ENCODE data around the gene CTSA.

The CTSA gene

DNA sequence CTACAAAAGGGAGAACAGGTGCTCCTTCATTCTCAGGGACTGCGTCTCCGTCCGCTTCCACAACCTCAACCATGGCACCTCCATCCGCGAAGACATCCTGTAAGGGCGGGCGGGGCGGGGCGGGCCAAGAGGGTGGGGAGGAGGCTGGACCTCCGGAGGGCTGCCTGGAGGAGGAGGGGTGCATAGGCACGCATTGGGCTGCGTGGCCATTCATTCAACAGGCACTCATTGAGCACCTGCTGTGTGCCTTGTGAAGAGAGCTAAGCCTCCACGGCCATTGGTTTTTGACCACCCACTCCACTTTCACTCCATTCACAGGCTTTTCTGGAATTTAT, 33.3 kb upstream of the CTSA start:
- TF ChIP-seq GATA3 (IDR thresholded peaks at IDR 0.05; ENCODE audit: low read depth, low read length) (no peak), GATA2 (IDR thresholded peaks at IDR 0.05; ENCODE audit: low read depth, low read length) (no peak)

DNA sequence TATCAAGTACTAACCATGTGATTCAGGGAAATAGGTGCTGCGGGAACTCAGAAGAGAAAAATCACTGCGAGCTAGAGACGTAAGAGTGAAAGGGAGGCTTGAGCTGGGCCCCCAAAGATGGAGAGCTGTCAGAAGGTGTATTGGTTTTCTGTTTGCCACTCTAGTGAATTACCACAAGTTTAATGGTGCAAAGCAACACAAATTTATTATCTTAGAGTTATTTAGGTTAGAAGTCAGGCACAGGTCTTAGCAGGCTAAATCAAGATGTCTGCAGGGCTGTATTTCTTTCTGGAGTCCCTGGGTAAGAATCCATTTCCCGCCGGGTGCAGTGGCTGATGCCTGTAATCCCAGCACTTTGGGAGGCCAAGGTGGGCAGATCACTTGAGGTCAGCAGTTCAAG, 31.2 kb upstream of the CTSA start:
- TF ChIP-seq GATA2 (IDR thresholded peaks at IDR 0.05; ENCODE audit: low read depth, low read length): no peak
- TF ChIP-seq GATA3 (IDR thresholded peaks at IDR 0.05; ENCODE audit: low read depth, low read length): no peak

GRCh38 chr20:45860560-45861220, 30.4 kb upstream of the CTSA start:
- TF ChIP-seq GATA2 (IDR thresholded peaks at IDR 0.05; ENCODE audit: low read depth, low read length) (no peak), GATA3 (IDR thresholded peaks at IDR 0.05; ENCODE audit: low read depth, low read length) (no peak)

GRCh38 chr20:45861221-45862075, 29.7 kb upstream of the CTSA start:
- no peak for TF ChIP-seq GATA3 (IDR thresholded peaks at IDR 0.05; ENCODE audit: low read depth, low read length)
- no peak for TF ChIP-seq GATA2 (IDR thresholded peaks at IDR 0.05; ENCODE audit: low read depth, low read length)

DNA sequence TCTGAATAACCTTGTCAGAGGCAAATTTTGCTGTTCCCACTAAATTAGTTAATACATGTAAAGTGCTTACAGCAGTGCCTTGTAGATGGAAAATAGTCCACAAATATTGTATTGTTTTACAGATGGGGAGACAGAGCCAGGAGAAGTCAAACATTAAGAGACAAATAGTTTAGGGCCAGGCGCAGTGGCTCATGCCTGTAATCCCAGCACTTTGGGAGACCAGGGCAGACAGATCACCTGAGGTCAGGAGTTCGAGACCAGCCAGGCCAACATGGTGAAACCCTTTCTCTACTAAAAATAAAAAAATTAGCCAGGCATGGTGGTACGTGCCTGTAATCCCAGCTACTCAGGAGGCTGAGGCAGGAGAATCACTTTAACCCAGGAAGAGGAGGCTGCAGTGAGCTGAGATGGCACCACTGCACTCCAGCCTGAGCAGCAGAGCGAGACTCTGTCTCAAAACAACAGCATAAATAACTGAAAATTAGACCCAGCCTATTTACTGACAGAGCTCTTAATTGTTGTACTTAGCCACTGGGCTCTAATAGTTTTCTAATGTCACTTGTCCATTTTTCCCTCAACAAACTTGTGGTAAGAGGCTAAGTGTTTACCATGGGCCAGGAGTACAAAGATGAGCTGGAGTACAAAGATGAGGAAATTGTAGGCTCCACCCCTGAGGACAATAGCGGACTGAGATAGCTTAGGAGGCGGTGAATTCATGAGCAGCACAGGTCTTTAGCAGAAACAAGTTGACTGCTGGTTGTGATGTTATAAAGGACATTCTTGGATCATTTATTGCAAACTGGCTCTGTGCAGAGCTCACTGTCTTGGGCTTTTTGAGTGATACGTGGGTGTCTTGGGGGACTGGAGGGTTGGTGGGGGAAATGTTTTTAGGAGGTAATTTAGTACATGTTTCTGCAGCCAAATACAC, 27.3 kb upstream of the CTSA start:
- TF ChIP-seq GATA2 (IDR thresholded peaks at IDR 0.05; ENCODE audit: low read depth, low read length) (no peak), GATA3 (IDR thresholded peaks at IDR 0.05; ENCODE audit: low read depth, low read length) (no peak)

GRCh38 chr20:45866454-45866853, 24.7 kb upstream of the CTSA start:
- TF ChIP-seq GATA3 (IDR thresholded peaks at IDR 0.05; ENCODE audit: low read depth, low read length): no peak
- no peak for TF ChIP-seq GATA2 (IDR thresholded peaks at IDR 0.05; ENCODE audit: low read depth, low read length)

GRCh38 chr20:45867136-45867818, 23.9 kb upstream of the CTSA start:
- no peak for TF ChIP-seq GATA3 (IDR thresholded peaks at IDR 0.05; ENCODE audit: low read depth, low read length)
- no peak for TF ChIP-seq GATA2 (IDR thresholded peaks at IDR 0.05; ENCODE audit: low read depth, low read length)

DNA sequence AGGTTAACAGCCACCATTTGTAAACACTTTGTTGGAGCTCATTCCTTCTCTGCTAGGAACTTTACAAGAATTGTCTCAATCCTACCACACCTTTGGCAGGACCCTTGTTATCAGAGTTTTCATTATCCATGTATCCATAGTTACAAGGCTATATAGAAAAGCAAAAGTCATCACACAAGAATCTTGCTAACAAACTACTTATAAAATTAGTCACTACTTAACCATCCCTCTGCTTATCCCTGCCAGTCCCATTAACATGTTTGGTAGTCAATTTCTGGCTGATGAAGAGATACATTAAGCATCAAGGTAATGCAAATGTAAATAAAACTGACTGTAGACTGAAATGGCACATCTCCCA, 23.3 kb upstream of the CTSA start:
- TF ChIP-seq GATA3 (IDR thresholded peaks at IDR 0.05; ENCODE audit: low read depth, low read length) (no peak), GATA2 (IDR thresholded peaks at IDR 0.05; ENCODE audit: low read depth, low read length) (no peak)

- TF ChIP-seq GATA2 (IDR thresholded peaks at IDR 0.05; ENCODE audit: low read depth, low read length) (no peak), GATA3 (IDR thresholded peaks at IDR 0.05; ENCODE audit: low read depth, low read length) (no peak)
Measured at GRCh38 chr20:45872626-45873025, 18.5 kb upstream of the CTSA start.

- TF ChIP-seq GATA2 (IDR thresholded peaks at IDR 0.05; ENCODE audit: low read depth, low read length) (no peak), GATA3 (IDR thresholded peaks at IDR 0.05; ENCODE audit: low read depth, low read length) (no peak)
Measured at GRCh38 chr20:45873409-45874103, 17.6 kb upstream of the CTSA start.

DNA sequence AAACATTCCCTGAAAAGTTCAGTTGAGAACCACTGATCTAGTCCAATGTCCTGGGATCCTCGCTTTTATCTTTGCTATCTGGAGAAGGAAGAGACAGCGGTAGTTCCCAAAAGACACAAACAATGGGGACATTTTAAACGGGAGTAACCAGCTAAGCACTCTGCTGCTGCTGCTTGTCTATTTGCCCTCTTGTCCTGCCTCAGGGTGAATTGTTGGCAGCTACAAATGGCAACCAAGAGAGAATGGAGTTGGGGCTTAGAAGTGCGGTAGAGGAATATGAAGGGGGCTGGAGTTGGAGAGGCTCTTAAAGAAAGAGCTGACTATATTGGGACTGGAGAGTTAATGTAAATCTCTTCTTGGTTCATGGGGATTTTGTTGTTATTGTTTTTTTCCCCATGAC, 16.6 kb upstream of the CTSA start:
- TF ChIP-seq GATA2 (IDR thresholded peaks at IDR 0.05; ENCODE audit: low read depth, low read length): no peak

- TF ChIP-seq GATA2 (IDR thresholded peaks at IDR 0.05; ENCODE audit: low read depth, low read length) (no peak), GATA3 (IDR thresholded peaks at IDR 0.05; ENCODE audit: low read depth, low read length) (no peak)
Measured at GRCh38 chr20:45878076-45878761, 12.9 kb upstream of the CTSA start.
